MG63 (cell line): ENCODE data around the gene LPP. TPM values are rescaled to one million over a fixed set of nuclear protein-coding genes. Genes with fewer than 3 reads are reported as not detected.

ENCODE experiments used
- DNase-seq: peaks from one replicate; pipeline ENCODE4 v3.0.0-alpha.2; 2020
- H3K27me3 ChIP-seq: fragments of 250-450 bp; sonication (Bioruptor Pico); 2 replicates; pipeline ENCODE4 v1.5.1; 2020; ENCODE audit warnings: mild to moderate bottlenecking, moderate library complexity
- H3K36me3 ChIP-seq: fragments of 250-450 bp; sonication (Bioruptor Pico); 2 replicates; pipeline ENCODE4 v1.5.1; 2020; ENCODE audit warnings: mild to moderate bottlenecking, moderate library complexity
- H3K4me3 ChIP-seq: fragments of 250-450 bp; sonication (Bioruptor Pico); 2 replicates; pipeline ENCODE4 v1.5.1; 2020; ENCODE audit warnings: mild to moderate bottlenecking, moderate library complexity
- H3K9me3 ChIP-seq: fragments of 250-450 bp; sonication (Bioruptor Pico); 2 replicates; pipeline ENCODE4 v1.5.1; 2020; ENCODE audit warnings: mild to moderate bottlenecking, moderate library complexity
- total RNA-seq: library from RNA; depleted of rRNA; stranded (reverse); fragments of >200 nt; shearing (Covaris generic); gene quantifications from 2 replicates; pipeline ENCODE4 v1.2.3, GENCODE V29; 2014; ENCODE audit warnings: low replicate concordance

The LPP gene
- total RNA-seq, 1 experiment from 2014 or later: 7.9 TPM

DNA sequence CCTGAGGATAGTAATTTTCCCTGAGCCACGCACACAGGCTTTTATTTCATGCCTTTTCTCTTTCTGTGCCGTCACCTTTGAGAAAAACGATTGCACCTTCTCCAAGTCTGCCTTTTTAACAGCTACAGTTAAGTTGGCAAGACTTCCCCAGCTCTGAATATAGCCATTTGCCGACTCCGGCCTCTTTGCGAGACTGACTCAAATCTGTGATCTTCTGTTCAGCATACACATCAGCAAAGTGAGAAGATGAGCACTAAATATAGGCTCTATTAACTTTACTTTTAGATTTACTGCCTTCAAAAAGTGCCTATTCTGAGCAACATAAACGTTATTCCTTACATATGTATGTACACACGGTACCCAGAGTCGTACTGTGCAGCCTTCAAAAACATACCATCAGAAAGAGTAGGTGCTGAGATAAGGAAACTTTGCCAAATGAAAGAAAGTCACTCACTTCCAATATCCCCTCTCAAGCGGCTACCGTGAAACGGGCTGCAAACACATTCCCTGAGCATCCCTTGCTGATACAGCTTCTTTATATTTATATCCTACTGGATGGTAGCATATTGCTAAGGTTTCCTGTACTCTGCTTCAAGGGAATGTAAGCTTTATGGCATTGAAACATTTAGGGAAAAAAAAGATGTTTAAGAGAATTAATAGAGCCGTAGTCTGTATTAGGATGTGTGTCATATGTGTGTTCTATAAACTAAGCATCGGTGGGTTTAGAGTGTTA, 734.5 kb downstream of the LPP start:
- DNase-seq: no peak
- peaks cover 4% of the 10 kb centered on the region; the same call in 1 of the 2 replicates for H3K36me3 ChIP-seq
- H3K27me3 ChIP-seq: no peaks in the 10 kb centered on the region
- no peak overlapping the region for H3K4me3 ChIP-seq
- H3K9me3 ChIP-seq: no peaks in the 10 kb centered on the region

DNA sequence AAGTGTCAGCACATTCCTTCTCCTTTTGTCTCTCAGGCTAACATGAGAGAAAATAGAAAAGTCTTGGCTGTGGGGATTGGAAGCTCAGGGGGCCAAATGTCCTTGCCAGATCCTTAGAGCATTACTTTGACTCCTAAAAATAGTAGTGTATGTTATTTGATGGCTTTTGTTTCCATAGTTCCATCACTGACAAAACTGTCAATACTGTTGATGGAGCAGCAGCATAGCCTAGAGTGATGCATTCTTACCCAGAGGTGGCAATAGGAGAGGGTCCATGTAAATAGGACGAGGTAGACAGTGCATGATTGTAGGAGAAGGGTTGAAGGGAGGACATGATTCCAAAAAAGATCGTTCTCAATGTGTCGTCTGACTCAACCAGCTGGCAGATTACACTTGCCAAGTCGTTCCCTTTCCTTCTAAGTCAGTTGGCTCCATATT, 735.1 kb downstream of the LPP start:
- Histone ChIP-seq H3K9me3 (no peaks in the 10 kb centered on the region), H3K36me3 (peaks cover 4% of the 10 kb centered on the region; the same call in 1 of the 2 replicates), H3K4me3 (no peak overlapping the region), H3K27me3 (no peaks in the 10 kb centered on the region)
- DNase-seq: peak; percentile 38

DNA sequence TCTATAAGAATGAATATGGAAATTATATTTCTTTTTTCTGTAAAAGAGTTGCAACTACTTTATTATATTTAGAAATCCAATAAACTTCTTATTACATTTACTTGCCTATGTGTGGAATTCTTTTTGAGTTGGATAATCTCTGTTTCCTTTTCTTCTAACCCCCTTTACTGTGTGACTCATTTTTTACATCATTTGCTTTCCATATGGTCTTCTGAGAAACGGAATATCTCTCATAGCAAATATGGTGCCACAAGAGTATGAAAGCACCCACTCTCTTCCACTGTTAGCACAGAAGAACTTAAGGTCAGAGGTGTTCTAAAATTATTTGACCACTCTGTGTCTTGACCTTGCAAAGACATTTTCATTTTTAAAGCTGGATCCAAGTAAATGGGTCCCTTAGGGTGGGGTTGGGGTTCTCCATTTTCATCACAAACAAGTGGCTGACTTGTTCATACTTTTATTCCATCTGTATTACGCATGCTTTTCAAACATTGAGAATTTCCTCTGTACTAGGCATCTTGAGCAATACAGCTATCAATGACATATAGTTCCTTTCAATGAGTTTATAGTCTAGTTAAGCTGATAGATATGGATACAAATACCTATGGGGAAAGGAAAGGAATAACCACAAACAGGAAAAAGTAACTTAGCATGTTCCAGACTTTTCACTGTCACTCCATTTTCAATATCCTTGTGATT, 736.8 kb downstream of the LPP start:
- peaks cover 4% of the 10 kb centered on the region; the same call in 1 of the 2 replicates for H3K36me3 ChIP-seq
- no peaks in the 10 kb centered on the region for H3K9me3 ChIP-seq
- H3K4me3 ChIP-seq: no peak overlapping the region
- no peaks in the 10 kb centered on the region for H3K27me3 ChIP-seq
- DNase-seq: no peak

DNA sequence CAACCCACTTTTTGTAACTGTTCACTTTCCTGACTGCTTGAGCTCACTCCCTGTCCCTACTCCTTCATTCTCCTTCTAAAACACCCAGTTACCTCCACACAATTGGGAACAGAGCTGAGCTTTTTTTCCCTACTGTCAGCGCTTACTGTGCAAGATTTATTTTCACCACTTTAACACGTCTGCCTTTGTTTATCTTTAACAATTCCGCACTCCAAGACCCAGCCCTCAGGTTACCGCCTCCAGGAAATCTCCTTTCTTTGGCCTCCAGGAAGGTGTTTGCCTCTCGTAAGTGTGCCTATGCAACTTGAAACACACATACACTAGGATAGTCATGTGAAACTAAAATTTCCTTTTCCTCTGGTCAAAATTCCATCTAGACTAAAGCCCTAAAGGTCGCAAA, 745.9 kb downstream of the LPP start:
- H3K9me3 ChIP-seq: no peaks in the 10 kb centered on the region
- no peak for DNase-seq
- H3K4me3 ChIP-seq: no peak overlapping the region
- no peaks in the 10 kb centered on the region for H3K36me3 ChIP-seq
- H3K27me3 ChIP-seq: no peaks in the 10 kb centered on the region

DNA sequence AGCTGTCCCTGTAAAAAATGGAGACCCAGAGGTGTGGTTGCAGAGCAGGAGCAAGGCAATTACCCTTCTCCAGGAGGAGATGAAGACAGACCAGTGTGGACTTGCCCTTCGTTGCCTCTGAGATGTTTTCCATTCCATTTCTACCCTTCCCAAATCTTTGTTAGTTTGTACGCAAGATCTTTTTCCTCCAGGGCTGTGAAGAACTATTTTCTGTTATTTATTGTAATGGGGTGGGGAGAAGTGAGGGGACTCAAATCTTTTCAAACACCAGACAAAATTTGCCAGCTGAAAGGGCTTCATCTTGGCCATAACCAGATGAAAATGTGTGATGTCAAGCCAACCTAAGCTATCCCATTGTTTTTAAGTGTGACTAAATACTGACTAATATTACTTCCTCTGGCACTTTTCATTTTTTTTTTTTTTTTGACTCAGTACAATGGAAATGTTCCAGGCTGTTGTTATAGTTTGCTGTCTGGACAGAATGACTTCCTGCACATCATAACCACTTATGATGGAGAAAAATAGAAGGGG, 746.5 kb downstream of the LPP start:
- no peak overlapping the region for H3K4me3 ChIP-seq
- no peaks in the 10 kb centered on the region for H3K9me3 ChIP-seq
- peak; percentile 51 for DNase-seq
- H3K27me3 ChIP-seq: no peaks in the 10 kb centered on the region
- H3K36me3 ChIP-seq: no peaks in the 10 kb centered on the region

DNA sequence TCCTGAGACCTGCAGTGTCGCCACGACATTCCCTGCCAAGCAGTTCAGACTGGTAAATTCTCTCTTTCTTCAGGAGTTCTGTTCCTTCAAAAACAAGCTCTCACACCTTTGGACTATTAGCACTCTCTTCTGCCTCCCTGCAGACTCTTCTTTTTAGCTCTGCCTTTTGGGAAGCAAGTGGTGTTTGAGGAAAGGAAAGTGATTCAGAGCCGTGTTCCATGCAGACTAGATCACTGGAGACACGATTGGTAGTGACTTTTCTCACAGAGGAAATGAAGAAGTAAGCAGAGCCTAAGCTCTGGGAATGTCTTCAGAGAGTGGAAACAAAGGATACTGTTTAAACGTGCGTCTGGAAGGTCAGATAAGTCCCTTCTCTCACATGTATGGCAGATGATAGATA, 747.2 kb downstream of the LPP start:
- Histone ChIP-seq H3K9me3 (no peaks in the 10 kb centered on the region), H3K4me3 (no peak overlapping the region), H3K27me3 (no peaks in the 10 kb centered on the region), H3K36me3 (no peaks in the 10 kb centered on the region)
- peak; percentile 12 for DNase-seq

DNA sequence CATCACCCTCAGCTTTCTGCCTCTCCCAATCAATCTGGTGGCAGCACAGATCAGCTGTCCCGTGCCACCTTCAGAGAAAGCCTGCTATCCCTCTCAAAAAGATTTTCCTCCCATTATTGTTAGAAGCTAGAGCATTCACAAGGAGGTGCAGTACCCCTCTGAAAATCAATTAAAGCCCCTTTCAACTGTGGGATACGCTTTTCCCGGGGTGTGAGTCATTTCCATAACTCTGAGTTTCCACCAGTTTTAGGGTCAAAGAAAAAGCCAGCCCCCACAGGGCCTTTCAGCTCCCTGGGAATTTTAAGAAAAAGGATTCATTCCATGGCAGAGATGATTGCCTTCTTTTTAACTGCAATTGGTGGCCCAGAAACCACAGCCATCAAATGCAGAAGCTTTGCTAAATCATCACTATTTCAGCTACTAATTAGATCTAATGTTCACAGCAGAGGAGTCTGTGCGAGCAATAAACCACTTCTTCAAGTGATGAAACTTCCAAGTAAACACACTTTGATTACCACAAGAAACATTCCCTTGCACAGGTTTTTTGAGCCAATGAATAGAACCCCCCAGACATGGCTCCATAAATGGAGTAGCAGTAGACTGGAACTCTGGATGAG, 747.8 kb downstream of the LPP start:
- DNase-seq: no peak
- no peak overlapping the region for H3K4me3 ChIP-seq
- no peaks in the 10 kb centered on the region for H3K36me3 ChIP-seq

DNA sequence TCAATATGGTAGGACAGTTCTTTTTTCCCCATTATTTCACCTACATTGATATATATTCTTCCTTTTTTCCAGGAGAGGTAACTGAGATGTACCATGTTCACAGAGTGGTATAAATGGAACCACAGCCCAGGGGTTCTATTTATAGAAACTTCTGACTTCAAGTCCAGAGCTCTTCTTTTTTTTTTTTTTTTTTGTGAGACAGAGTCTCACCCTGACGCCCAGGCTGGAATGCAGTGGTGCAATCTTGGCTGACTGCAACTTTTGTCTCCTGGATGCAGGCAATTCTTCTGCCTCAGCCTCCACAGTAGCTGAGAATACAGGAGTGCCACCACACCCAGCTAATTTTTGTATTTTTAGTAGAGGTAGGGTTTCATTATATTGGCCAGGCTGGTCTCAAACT, 750.7 kb downstream of the LPP start:
- no peak overlapping the region for H3K4me3 ChIP-seq
- H3K36me3 ChIP-seq: no peaks in the 10 kb centered on the region
- H3K9me3 ChIP-seq: no peaks in the 10 kb centered on the region
- H3K27me3 ChIP-seq: no peaks in the 10 kb centered on the region
- DNase-seq: peak; percentile 23

More for the DNA sequence above, 747.8 kb downstream of the LPP start:
- Histone ChIP-seq H3K27me3 (no peaks in the 10 kb centered on the region), H3K9me3 (no peaks in the 10 kb centered on the region)

DNA sequence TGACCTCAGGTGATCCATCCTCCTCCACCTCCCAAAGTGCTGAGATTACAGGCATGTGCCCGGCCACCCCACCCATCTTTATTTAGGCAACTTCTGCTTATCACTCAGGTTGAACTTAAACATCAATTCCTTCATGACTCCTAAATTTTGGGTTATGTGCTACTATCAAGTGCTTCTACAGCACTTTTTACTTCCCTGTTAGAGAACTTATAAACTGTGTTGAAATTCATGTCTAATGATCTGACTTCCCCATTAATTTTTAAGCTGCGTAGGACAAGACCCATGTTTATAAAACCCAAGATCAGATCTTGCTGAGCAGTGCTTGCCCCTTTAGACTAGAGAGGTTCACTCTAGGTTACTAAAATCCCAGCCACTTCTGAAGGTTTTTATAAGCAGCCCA, 751.6 kb downstream of the LPP start:
- no peak overlapping the region for H3K4me3 ChIP-seq
- no peak for DNase-seq
- no peaks in the 10 kb centered on the region for H3K9me3 ChIP-seq
- no peaks in the 10 kb centered on the region for H3K27me3 ChIP-seq
- no peaks in the 10 kb centered on the region for H3K36me3 ChIP-seq

DNA sequence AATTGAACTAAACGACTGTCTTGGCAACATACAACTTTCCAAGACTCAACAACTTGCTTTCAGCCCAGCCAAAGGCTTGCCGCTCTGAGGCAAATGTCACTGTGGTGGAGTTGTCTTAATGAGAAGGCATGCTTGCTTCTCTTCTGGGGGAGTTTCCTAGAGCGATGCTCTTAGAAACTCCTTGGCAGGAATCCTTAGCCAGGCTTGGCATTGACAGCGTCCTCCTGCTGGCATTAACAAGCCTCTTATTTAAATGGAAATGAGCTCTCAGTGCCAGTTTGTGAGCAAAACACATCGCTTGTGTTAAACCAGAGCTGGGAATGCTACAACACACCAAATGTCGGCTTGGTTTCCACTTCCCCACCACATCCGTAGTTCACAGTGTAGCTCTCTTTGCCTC, 752.3 kb downstream of the LPP start:
- no peak overlapping the region for H3K4me3 ChIP-seq

DNA sequence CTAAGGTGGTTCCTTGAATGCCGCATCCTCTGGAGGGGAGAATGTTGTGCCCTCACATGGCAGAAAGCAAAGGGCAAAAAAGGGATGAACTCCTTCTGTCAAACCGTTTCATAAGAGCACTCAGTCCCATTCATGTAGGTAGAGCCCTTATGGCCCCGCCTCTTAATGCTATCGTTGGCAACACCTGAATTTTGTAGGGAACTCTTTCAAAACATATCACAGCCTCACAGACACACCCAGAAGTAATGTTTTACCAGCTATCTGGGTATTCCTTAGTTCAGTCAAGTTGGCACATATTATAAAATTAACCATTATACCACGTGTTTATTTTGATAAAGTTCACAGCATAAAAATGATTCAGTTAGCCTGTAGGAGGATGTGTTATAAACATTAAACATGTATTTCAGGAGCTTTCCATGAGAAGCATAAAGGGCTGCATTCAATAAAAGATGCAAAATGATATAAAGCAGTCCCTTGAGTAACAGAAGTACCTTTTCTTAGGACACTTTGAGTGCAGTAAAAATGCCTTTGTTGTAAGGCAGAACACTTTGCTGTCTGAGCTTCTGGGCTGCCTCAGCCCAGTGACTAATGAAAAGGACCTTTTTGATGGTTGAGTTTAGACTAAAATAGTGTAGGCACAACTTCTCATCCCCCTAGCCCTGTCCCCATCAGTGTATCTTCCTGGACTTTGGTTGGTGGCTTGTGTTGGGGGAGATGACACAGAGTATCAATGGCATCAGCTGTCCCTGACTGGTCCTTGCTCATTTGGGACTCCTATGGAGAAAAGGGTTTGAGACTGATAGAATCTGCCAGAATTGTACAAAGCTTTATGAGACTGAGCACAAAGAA, 754.3 kb downstream of the LPP start:
- DNase-seq: no peak
- Histone ChIP-seq H3K36me3 (no peaks in the 10 kb centered on the region), H3K4me3 (no peak overlapping the region), H3K27me3 (no peaks in the 10 kb centered on the region), H3K9me3 (no peaks in the 10 kb centered on the region)

More for the DNA sequence above, 752.3 kb downstream of the LPP start:
- H3K36me3 ChIP-seq: no peaks in the 10 kb centered on the region
- no peaks in the 10 kb centered on the region for H3K9me3 ChIP-seq
- DNase-seq: peak; percentile 67
- H3K27me3 ChIP-seq: no peaks in the 10 kb centered on the region

DNA sequence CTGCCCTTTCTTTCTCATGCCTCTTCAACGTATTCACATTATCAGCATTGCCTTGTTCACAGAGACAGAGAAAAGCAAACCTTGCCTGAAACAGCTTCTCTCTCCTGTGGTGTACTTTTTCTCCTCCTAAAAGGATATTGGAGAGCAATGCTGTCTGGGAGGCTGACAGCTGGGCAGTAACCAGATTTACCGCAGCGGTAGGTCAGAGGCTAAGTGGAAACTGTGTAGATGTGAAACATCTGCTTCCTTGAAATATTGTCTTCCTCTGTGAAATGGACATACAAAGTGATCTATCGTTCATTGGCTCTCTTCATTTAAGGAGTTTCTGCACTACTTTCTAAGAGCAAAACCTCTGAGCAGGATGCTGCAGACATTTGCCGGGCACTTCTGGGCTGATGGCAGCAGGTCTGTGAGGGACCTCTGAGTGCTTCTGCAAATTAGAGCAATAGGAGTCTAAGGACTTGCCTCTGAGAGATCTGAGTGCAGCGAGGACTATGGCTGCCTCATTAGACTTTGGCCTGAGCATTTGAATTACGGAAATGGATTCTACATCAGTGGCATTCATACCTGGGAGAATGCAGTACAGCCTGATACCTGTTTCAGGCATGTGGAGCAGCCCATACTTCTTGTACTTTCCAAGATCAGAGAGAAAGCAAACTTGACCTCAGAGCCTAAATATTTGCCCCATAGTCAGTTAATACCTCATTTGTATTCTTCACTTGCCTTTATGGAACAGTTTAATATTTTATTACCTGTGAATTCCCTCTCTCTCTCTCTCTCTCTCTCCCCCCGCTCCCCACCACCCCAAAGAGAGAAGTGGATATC, 757.3 kb downstream of the LPP start:
- Histone ChIP-seq H3K4me3 (no peak overlapping the region), H3K27me3 (no peaks in the 10 kb centered on the region), H3K36me3 (no peaks in the 10 kb centered on the region), H3K9me3 (no peaks in the 10 kb centered on the region)
- no peak for DNase-seq

DNA sequence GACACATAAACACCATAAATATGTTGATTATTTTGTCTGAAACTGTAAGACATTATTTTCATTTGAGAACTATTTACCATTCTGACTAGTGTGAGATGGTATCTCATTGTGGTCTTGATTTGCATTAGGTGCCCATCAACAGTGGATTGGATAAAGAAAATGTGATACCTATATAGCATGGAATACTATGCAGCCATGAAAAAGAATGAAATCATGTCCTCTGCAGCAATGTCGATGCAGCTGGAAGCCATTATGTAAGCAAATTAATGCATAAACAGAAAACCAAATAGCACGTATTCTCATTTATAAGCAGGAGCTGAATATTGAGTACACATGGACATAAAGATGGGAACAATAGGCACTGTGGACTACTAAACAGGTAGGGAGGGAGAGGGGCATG, 759.1 kb downstream of the LPP start:
- DNase-seq: no peak
- H3K27me3 ChIP-seq: no peaks in the 10 kb centered on the region
- H3K36me3 ChIP-seq: no peaks in the 10 kb centered on the region
- H3K4me3 ChIP-seq: no peak overlapping the region
- no peaks in the 10 kb centered on the region for H3K9me3 ChIP-seq

DNA sequence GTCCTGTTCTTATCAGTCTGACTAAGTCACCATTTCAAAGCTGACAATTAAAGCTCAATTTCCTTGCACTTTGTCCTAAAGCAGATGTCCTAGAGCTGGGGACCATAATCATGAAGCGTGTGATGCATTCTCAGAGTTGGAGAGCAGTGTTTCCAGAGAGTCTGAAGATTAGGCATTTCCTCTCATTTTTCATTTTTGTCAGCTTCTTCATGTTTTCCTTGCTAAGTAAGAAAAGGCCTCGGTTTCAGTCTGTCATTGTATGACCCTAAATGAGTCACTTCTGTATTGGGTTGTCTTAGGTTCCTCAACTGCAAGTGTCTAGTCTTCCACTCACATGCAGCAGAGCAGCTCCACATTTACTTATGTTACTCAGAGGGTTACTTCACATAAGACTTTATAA, 760.6 kb downstream of the LPP start:
- Histone ChIP-seq H3K27me3 (no peaks in the 10 kb centered on the region), H3K9me3 (no peaks in the 10 kb centered on the region), H3K4me3 (no peak overlapping the region), H3K36me3 (no peaks in the 10 kb centered on the region)
- no peak for DNase-seq

DNA sequence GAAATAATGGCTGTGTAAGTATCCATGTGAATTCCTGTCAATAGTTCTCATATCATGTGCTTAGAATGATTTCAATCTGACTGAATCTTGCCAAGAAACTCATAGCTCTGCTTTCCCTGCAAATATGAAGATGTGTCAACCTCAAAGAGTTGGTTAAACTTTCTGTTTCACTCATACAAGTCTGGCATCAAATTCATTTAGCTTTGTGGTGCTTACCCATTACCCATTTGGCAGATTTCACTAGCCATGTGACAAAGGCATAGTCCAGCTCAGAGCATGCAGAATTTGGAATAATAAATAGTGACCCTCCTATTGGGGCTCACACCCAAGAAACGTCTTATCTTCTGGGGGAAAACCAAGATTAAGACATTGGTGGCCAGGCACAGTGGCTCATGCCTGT, 761.2 kb downstream of the LPP start:
- Histone ChIP-seq H3K27me3 (no peaks in the 10 kb centered on the region), H3K36me3 (no peaks in the 10 kb centered on the region), H3K9me3 (no peaks in the 10 kb centered on the region), H3K4me3 (no peak overlapping the region)
- DNase-seq: peak; percentile 17

DNA sequence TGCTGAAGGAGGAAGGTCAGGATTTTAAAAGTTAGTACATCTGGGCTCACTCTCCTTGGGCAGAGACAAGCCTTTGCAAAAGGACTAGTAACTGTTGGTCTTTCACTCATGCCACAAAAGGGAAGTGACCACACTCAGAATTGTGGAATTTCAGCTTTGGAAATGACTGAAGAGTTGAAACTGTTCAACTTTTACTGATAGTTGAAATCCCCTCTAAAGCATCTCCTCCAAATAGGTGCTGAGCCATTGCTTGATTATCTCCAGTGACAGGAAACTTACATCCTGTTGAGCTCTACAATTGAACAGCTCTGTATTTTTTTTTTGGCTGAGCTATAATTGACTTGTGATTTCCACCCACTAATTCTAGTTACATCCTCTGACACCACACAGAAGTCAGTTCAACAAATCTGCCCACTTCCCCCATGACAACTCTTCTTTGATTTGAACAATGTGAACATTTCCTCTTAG, 763.0 kb downstream of the LPP start:
- DNase-seq: no peak
- H3K27me3 ChIP-seq: no peaks in the 10 kb centered on the region
- no peaks in the 10 kb centered on the region for H3K36me3 ChIP-seq
- no peaks in the 10 kb centered on the region for H3K9me3 ChIP-seq
- no peak overlapping the region for H3K4me3 ChIP-seq
